ENCODE measurements around the gene LILRB2.

DNA sequence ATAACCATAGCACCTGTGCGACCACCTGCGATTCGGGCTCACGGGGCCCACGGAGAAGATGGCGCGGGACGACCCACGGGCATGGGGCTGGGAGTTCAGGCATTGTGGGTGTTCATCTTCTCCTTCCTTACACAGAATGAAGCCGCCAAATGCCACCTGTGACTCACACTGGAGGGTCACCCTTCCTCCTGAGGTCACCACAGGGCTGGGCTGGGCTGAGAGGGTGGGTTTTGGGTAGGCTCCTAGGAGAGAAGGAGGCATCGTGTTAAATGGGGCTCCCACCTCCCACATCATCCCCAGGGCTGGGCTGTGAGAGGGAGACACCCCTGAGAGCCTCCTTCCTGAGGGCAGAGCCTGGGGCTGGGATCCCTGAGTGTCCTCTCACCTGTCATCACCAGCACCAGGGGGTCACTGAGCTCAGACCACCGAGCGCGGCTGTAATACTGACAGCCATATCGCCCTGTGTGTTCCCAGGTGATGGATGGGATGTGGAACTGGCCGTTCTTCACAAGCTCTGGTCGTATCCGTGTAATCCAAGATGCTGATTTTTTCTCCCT lies 1.4 kb downstream of the LILRB2 start:
- no peak for TF ChIP-seq CTCF (IDR thresholded peaks at IDR 0.05)
- no peak for TF ChIP-seq POLR2A (IDR thresholded peaks at IDR 0.05)
